NK-92 treated with Interleukin-12 subunit alpha and Interleukin-12 subunit beta, amount 100 ng/mL, for 24 hours (cell line): ENCODE data around the gene OLFM2.
"Not testable (repeated sequence)": the region's sequence is repeated elsewhere in the genome, so short reads cannot be mapped to it uniquely, and the experiment has no call there.

Experiments used
- DNase-seq: peaks from one replicate; lab custom pipeline; 2025; lab: John Stamatoyannopoulos, UW

The OLFM2 gene

GRCh38 chr19:9941671-9942070 lies 5.4 kb upstream of the OLFM2 start:
- DNase-seq, result no peak

GRCh38 chr19:9941231-9941630 lies 4.9 kb upstream of the OLFM2 start:
- no peak for DNase-seq

GRCh38 chr19:9940778-9941177 lies 4.5 kb upstream of the OLFM2 start:
- DNase-seq, result no peak

GRCh38 chr19:9939301-9939913 lies 3.1 kb upstream of the OLFM2 start:
- DNase-seq, result no peak

- DNase-seq, result no peak
These were observed 691 bp upstream of the OLFM2 start for GRCh38 chr19:9937001-9937411.

- DNase-seq, result no peak
These were observed 599 bp downstream of the OLFM2 start for GRCh38 chr19:9935506-9936325.

- DNase-seq, result peak; percentile 54
These were observed 2.0 kb downstream of the OLFM2 start for GRCh38 chr19:9934132-9934950.

GRCh38 chr19:9932835-9933234 lies 3.5 kb downstream of the OLFM2 start:
- no peak for DNase-seq

- no peak for DNase-seq
These were observed 4.7 kb downstream of the OLFM2 start for GRCh38 chr19:9931629-9932028.

GRCh38 chr19:9923440-9923839 lies 12.9 kb downstream of the OLFM2 start:
- no peak for DNase-seq

- DNase-seq, result not testable (repeated sequence)
These were observed 13.4 kb downstream of the OLFM2 start for GRCh38 chr19:9922782-9923379.

GRCh38 chr19:9917321-9917720 lies 19.0 kb downstream of the OLFM2 start:
- no peak for DNase-seq

- DNase-seq, result no peak
These were observed 19.6 kb downstream of the OLFM2 start for GRCh38 chr19:9916719-9917118.

GRCh38 chr19:9914315-9915207 lies 21.8 kb downstream of the OLFM2 start:
- DNase-seq, result no peak

- no peak for DNase-seq
These were observed 22.4 kb downstream of the OLFM2 start for GRCh38 chr19:9914001-9914314.

- no peak for DNase-seq
These were observed 22.9 kb downstream of the OLFM2 start for GRCh38 chr19:9913237-9914000.

- no peak for DNase-seq
These were observed 23.6 kb downstream of the OLFM2 start for GRCh38 chr19:9912551-9913236.

GRCh38 chr19:9911524-9912185 lies 24.7 kb downstream of the OLFM2 start:
- no peak for DNase-seq

GRCh38 chr19:9910625-9911024 lies 25.7 kb downstream of the OLFM2 start:
- DNase-seq, result no peak

GRCh38 chr19:9909251-9909650 lies 27.1 kb downstream of the OLFM2 start:
- DNase-seq, result no peak
